Fibroblast of peridontal ligament (primary cell): ENCODE measurements around the gene LLCFC1.

Source experiments
- DNase-seq: peaks from one replicate; pipeline ENCODE4 v3.0.0-alpha.2; 2010; ENCODE audit errors: extremely low read depth

The LLCFC1 gene

DNA sequence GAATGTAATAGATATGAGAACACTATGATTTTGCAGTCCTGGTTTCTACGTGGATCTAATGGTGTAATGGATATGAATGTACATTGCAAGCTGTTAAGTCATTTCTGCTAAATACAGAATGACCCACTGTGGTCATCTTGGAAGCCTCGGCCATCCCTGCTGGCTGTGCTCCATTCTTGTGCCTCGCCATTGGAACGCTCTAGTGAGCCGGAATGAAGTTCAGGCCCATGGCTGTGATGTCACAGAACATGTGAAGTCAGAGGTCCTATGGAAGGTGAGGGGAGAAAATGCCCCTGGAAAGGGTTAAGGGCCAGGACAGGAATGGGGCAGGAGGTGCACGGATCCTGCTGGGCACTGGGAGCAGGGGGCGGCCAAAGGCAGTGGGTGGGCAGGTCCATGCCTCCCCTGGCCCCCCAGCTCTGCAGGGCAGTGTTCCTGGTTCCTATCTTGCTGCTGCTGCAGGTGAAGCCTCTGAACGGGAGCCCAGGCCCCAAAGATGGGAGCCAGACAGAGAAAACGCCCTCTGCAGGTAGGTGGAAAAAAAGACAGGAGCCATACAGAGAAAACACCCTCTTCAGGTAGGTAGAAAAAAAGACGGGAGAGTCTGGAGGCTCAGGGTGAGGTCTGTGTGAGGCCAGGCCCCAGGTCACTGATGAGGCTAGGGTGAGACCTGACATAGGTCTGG lies at the start of gene LLCFC1:
TSS of gene LLCFC1 (plus strand) at position 259 of the 685 bp plus-strand sequence. CDS start at position 397, 138 bp downstream.
- no peak for DNase-seq

DNA sequence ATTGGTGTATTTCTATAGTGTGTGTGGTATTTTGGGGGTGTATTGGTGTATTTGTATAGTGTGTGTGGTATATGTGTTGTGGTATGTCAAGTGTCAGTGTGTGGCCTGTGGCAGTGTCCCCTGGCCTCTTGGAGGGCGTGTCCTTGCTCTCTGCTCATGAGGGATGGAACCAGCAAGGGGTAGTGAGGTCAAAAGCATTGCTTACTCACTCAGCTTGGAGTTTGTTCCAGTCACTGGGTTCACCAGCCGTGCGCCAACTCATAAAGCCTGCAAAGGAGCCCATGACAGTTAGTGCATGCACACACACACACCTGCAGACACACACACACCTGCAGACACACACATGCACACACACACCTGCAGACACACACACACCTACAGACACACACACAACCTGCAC lies 49.5 kb upstream of the LLCFC1 start:
- no peak for DNase-seq

DNA sequence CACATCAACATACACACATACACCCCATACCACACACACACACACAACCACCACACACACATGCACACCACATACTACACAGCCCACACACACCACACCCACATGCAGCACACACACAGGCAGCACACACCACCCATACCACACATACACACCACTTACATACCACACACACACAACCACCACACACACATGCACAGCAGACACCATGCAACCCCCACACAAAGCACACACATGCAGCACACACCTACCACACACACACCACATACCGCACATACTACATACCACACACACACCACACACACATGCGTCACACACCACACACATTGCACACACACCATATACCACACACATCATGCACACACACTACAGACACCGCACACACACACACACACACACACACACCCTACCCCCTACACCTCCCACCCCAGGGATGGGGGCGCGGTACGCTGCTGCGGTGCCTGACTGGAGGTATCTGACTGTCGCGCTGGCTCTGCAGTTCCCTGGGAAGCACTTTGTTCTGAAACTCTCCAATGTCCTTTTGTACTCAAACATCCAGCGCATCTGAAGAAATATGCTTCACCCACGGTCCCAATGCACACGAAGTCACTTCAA lies 48.3 kb upstream of the LLCFC1 start:
- DNase-seq: no peak

DNA sequence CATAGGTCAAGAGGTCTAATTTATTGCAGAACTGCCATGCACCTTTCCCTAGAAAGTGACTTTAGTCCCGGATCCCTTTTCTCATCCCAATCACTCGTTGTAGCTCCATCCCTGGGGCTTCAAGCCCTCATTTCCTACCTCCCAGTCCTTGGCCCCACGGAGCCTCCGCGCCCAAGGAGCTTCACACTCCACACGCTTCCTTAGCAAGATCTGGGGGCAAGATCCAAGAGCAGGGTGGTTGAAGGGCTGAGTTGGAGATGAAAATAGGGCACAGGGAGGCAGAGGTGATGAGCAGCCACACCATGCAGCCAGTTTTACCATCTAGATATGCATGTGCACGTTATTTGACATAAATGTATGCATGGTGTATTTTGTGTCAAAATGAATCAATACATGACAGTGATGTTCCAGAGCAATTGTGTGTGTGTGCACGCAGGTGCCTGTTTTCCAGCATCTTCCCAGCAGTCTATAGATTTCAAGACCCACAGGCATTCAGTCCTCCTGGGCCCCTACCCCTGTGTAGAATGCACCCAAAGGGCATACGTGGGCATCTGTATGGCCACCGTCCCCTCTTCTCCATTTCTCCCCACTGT lies 47.7 kb upstream of the LLCFC1 start:
- DNase-seq: no peak

DNA sequence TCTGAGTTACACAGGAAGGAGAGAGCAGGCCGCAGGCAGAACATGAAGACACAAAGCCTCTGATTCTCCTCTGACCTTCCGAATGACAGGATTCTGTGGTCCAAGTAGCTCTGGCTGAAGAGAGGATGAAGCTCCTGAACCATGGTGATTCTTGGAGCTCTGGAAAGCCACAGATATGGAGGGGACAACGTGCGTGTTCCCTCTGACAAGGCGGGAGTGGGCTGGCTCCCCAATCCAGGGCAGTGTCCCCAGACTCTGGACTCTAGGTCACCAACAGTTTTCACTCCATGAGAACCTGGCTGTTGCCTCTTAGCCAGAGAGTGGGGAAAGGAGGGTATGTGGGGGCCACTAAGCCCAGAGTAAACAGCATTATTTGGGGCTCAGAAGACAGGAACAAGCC lies 46.3 kb upstream of the LLCFC1 start:
- DNase-seq: no peak

DNA sequence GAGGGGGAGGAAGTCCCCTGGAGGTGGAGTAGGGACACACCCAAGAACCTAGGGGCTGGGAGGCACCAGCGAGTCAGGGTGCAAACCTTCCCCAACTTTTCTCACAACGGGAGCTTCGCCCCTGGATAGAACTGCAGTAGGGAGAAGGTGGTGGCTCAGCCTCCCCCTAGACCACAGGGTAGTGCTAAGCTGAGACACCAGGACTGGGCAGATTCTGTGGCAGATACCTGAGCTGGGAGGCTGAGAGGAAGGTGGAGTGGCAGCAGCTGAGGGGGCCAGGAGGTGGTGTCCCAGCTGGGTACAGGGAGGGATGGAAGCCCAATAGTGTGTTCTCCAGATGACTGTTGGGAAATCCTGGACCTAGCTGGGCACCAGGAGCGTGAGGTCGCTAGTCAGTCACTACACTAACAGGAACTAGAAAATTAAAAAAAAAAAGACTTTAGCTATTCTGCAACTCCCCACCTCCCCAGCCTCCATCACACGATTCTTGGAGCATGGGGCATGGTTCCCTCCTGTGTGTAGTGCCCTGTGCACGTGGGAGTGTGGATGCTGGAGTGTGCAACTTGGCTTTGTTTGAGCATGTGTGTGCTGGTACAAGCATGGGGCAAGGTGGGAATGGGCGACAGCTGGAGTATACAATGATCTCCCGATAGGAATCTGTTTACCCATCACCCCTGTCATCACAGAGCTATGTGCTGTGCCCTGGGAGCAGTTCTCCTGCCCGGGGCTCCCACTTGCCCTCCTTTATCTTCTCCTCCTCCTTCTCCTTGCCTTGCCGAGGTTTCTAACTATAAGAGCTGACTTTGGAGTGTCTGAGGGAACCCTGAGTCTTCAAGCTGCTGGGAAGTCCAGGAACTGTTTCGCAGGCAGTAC lies 44.9 kb upstream of the LLCFC1 start:
- no peak for DNase-seq

DNA sequence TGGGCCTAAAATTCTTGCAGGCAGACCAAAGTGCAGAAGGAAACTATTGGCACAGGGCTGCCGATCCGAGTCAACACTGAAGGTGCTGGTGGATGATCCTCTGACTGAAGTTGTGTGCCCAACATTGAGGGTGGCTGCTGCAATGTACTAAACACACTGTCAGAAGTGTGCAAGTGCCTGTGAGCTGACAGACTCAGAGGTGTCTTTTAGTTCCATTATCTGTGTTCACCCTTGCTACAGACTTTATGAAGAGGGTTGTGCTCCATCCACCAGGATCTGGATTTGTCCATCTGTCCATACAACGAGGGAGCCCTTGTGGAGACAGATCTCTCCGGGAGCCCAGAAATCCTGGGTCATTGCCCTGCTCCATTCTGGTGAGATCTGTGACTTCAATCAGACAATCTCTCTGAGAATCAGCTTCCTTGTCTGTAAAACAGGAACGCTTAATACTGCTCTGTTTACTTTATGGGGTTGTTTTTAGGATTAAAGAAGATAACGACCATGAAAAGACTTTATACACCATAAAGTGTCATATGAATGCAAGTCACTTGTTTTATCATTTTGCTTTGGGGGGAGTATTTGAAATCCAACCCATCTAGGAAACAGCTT lies 44.2 kb upstream of the LLCFC1 start:
- no peak for DNase-seq

DNA sequence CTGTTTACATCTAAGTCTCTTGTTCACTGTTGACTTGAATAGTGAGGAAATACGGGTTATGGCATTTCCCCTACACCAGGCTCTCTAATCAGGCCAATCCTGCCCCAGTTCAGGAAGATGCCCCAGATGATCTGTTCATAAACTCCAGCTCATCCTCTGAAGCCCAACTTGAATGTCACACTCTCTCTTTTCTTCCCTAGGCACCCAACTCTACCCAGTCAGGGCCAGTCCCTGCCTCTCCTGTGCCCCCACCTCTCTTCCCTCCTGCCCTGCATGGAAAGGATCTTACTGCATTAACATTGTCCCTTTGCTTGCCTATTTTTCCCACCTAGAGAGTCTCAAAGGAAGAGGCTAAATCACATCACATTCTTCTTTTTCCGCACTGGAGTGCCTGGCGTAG lies 43.1 kb upstream of the LLCFC1 start:
- DNase-seq: no peak

DNA sequence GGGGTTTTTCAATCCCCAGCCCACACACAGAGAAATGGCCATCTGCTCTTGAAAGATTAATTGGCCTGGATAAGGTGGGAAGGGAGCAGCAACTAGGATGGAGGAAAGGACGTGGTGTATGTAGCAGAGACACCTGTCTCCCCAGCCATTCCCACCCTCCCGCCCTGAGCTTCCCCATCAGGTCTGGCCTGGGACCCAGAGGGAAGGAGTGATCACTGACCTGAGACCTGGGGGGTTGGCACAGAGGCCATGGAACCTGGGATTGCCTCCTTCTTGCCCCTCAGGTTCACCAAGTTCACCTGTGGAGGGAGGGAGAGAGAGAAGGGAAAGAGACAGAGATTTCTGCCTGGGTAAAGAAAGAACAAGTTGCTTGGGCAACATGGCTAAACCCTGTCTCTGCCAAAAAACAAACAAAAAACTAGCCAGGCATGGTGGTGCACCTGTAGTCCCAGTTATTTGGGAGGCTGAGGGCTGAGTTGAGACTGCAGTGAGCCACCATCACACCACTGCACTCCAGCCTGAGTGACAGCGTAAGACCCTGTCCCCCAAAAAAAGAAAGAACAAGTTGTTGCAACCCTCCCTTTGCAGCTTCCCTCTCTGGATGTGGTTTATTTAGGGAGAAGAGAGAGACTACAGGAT lies 42.4 kb upstream of the LLCFC1 start:
- no peak for DNase-seq

DNA sequence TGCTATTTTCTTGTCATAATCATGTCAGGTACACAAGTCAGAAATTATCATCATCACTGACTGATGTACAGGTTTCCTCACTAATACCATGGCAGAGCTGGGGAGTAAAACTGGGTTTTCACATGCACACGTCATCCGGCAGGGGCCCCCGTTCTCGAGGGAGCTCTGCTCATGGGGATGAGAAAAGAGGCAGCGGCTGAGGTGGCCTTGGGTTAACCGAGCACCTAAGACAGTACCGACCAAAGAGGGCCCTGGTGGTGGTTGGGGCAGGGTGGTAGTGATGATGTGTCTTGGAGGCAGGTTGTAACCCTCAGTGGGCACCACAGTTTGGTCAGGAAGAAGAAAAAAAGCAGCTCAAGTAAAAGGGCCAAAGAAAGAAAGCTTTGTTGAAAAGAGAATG lies 41.6 kb upstream of the LLCFC1 start:
- no peak for DNase-seq

DNA sequence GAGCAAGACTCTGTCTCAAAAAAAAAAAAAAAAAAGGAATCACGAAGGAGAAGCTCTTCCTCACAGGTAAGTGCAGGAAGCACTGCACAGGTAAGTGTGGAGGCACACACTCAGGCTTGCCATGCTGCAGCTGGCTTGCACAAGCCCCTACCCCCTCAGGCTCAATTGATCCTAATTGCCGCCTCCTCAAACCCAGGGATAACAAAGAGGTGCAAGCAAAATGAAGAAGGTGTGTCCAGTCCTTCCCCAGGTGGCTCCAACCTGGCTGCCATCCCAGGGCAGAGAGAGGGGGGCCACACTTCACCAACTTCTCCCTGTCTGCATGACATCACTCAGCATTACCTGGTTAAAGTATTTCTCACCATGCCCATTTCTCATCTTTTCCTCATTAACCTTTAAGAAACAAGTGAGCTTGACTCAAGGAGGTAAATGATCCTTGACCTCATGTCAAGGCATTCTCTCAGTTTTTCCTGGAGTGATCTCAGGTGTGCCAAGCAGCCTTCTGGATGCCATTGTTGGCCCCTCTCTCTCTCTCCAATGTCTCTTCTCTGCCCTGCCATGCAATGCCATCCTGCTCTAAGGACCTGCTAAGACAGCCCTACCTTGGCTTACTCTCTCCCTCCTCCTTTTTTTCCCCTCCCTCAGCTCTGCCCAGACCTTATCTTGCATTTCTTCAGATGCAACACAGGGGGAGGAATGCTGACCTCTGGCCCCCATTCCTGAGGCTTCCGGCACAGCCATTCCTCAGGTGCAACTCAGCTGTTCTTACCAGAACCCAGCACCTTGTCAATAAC lies 40.7 kb upstream of the LLCFC1 start:
- DNase-seq: no peak

DNA sequence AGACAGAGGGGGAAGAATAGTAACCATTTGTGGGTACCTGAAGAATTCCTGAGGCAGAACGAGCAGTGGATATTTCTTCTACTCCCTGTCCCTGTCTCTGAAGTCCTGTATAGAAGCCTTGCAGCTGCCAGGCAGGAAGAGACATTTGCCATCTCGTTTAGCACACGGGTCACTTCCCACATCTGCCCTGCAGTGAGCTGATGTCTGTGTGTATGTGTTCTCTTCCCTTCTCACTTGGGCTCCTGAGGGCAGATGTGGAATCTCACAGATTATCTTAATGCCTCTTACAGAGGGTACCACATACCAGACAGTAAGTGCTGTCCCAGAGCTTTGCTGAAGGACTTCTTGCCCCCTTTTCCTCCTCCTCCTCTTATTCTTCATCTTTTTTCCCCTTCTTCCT lies 39.6 kb upstream of the LLCFC1 start:
- DNase-seq: no peak

DNA sequence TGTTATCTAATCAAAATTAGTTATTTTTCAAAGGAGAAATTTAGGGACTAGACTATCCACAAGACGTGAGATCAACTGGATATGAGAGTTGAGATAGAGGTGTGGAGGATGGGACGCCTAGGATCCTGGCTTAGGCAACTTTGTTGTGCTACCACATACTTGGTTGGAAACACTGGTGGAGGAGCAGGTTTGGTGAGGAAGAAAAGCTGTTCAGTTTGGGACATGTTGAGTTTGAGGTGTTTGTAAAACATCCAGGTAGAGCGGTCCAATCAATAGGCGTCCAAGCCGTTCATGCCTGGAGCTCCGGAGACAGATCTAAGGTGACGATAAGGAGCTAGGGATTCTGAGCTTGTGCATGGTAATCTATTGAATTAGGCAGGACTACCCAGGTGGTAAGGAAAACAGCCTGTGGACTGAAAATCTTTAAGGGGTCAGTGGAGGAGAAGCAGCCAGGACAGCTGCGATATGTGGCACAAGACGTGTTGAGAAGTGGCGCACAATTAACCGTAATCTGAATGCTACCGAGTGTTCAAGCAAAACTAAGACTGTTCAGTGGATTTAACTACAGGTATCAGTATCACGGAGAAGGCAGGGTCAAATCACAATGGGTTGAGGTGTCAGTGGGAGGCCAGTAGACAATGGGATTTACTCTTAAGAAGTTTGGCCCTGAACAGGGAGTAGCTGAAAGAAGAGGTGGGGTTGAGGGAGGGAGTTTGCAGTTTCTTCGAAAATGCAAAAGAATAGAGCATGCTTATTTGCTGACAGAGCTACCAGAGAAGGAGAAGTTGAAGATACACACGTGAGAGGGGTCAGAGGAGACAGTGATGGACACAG lies 37.6 kb upstream of the LLCFC1 start:
- DNase-seq: no peak

DNA sequence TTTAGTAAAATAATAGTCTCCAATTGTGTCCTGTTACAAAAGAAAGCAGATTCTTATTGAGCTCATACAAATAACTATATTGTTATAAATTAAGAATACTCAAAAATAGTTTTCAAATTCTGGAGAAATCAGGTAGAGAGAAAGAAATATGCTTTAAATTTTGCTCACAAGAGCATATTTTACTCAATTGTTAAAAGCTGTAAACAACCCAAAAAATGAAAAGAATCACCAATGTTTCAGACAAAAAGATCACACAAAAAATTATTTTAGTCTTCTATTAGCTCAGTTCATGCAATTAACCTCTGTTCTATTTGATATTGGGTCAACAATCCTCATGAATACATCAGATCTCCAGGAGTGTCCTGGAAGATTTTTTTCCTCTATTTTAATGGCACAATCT lies 35.2 kb upstream of the LLCFC1 start:
- DNase-seq: no peak

DNA sequence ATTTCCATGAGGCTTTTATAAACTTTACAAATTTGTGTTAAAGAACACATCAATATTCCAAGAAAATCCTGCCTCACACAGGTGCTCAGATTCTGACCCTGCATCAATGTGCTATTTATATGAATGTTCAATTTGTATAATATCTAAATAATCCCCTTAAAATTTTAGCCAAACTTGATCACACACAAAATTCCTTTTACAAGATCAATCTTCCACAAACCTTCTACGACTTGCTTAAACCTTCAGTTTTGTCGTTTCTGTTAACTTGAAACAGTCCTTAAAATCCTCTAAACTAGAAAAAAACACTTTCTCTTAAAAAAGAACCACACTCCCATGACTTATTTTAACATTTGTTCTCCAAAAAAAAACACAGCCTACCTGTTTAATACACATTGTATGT lies 33.5 kb upstream of the LLCFC1 start:
- no peak for DNase-seq

DNA sequence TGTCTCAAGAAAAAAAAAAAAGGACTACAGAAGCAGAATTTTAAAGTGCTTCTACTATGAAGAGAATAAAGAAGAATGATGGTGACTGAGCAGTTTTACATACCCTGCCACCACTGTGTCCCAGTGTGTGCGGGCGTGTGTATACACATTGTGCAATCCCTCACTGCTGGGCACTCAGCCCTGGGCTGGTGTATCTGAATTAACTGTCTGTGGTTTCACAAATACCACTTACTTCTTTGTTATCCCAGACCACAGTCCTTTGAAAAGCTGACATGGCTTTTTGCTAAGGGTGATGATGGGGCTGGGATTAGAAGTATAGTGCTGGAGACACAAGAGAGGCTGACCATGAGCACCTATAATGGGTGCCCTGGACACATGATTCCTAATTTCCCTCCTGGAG lies 32.6 kb upstream of the LLCFC1 start:
- no peak for DNase-seq

DNA sequence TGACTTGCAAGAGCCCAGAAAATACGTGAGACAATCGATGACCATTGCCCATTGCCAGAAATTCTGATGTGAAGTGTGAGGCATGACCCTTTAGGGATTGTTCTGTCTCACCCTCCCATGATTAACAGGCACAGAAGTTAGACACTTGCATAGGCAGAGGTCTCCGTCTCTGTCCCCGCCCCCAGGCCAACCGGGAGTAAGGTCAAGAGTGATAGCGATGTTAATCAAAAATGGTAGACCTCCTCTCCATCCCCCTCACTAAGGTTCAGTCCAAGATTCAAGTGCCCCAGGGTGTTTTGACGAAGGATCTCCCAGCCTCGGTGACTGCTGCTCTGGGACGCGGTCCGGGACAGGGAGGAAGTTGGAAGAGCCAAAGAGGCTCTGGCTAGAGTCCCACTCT lies 31.0 kb upstream of the LLCFC1 start:
- DNase-seq: no peak

DNA sequence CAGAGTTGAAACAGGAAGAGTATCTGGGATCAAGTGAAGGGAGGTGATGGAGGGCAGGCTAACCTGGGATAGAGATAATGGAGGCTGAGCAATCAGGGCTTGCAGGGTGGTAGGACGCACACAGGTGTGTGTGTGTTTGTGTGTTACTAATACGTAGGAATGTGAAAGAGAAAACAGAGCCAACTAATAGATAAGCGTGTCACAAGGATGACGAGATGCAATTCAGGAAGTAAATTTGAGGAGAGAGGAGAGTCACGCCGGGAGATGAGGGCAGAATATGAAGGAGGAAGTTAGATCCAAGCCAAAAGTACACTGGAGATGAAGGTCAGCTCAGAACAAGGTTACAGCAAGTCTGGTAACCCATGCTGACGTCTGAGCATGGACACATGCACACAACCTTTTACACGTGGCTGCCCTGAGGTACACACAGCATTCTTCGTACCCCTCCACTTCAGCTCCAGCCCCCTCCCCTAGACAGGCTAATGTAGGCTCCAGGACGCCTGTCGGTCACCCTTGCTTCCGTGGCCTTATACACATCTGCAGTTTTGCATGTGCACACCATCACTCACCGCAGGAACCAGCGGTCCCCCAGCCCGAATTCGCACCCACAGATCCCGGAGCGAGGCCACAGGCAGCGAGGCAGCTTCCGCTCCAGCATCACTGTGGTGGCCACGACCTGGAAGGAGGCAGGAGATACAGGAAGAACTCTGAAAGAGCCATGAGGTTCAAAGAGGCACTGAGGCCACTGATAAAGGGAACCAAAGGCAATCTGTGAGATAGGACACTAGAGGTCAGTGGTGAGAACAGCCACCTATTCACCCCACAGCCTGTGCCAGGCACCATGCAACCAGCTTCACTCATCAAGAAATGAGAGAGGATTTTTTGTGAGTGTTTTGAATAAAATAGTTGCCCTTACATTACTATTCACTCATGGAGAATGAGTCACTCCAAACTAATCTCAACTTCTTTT lies 30.1 kb upstream of the LLCFC1 start:
- DNase-seq: peak; percentile 7

DNA sequence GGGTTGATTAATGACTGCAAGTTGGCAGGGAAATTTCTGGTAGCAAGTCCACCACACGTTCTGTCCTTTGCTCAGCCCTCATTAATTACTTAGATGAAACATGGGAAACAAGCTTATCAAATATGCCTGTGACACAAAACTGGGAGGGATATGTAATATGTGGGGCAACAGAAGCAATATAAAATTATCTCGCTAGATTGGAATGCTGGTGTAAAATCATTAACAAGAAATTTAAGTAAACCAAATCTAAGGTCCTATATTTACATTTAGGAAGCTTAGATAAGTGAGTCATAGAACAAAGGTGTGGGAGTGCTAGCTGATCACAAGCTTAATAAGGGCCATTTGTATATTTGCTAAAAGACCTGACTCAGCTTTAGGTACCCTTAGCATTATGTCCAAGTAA lies 29.3 kb upstream of the LLCFC1 start:
- no peak for DNase-seq
